HG03196 (cell line): Measurements from ENCODE around the gene MOSMO.
"Not testable (repeated sequence)": the region's sequence is repeated elsewhere in the genome, so short reads cannot be mapped to it uniquely, and the experiment has no call there.

Source experiments
- ATAC-seq: cut with Tn5 transposase; IDR thresholded peaks from one replicate; pipeline ENCODE4 v1.9.1; 2021; ENCODE audit not compliant: unreplicated experiment

The MOSMO gene

GRCh38 chr16:22002047-22002446, 5.9 kb upstream of the MOSMO start:
- ATAC-seq = not testable (repeated sequence)

DNA sequence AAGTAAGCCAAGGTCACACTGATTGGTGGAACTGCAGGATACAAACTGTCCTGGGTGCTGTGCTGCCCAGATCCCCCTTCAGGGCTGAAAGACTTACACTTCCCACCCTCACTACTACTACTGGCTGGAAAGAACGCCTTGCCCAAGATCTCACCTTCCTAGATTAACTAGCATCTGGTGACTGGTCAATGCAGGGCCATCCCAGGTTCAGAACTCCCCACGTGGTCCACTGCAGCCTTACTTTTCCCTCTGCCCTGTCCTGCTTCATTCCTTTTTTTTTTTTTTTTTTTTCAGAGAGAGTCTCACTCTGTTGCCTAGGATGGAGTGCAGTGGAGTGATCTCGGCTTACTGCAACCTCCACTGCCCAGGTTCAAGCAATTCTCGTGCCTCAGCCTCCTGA, 4.7 kb upstream of the MOSMO start:
- ATAC-seq = no peak

DNA sequence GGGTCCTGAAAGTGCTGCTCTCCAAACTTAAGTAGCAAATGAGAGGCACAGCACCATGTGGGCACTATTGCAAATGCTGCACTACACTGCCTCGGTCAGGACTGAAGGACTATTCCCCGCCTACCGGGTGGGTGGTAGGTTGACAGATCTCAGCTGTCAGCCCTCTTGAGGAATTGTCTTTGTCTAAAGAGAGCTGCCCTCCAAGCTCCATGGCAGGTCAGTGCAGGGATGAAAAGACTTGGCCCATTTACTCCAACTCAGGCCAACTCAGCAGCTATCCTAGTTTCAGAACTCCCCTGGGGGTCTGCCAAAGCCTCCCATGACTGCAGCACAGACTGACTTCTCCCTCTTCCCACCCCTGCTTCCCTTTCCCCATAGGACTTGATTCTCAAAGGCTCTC, 3.6 kb upstream of the MOSMO start:
- no peak for ATAC-seq

- ATAC-seq = no peak
These were observed 2.2 kb upstream of the MOSMO start for GRCh38 chr16:22005746-22006145.

DNA sequence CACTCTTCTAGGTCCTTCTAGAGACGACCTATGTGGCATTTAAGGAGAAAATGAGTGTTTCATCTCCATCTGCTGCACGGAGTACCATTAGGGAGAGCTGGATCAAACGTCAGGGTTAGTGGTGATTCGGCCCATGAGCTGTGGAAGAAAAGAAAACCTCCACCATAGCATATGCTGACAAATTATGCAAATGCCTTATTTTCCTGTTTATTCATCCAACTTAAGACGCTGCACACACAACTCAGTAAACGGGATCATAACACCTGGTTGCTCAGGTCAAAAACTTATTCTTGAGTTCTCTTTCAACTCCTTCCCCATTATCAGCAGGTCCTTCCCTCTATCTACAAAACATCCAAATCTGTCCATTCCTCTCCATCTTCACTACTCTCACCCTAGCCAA, 1.3 kb upstream of the MOSMO start:
- no peak for ATAC-seq

- ATAC-seq = no peak
These were observed 777 bp upstream of the MOSMO start for GRCh38 chr16:22007159-22007508.

DNA sequence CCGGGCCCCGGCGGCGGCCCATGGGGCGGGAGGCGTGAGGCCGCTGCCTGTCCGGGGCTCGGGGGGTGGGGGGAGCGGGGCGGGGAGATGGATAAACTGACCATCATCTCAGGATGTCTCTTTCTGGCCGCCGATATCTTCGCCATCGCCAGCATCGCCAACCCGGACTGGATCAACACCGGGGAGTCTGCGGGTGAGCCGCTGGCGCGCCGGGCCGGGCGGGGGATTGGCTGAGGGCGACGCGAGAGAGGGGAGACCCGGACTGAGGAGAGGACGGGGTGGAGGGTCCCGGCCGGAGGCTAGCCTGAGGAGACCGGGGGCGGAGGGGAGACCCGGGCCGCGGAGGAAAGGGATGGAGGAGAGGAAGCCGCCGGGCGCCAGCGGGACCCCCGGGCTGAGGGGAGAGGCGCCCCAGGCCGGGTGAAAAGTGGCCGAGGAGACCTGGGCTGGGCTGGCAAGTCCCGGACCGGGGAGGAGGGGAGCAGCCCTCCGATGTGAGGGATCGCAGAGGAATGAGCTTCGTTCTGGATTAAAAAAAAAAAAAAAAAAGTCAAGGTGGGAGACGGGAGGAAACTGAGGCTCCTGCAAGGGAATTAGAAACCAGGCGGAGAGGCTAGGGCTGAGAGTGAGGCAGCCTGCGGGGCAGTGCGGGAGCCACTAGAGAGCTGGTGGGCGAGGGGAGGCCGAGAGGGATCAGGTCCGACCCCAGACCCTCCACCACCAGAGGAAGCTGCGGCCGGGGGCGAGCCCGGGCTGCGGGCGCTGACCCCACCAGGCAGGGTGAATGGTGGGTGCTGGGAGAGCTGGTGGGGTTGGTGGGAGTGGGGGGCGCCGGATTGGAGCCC, 526 bp downstream of the MOSMO start:
- peak; percentile 14 for ATAC-seq

- no peak for ATAC-seq
These were observed 3.0 kb downstream of the MOSMO start for GRCh38 chr16:22010902-22011301.

- ATAC-seq = no peak
These were observed 4.3 kb downstream of the MOSMO start for GRCh38 chr16:22012241-22012640.

DNA sequence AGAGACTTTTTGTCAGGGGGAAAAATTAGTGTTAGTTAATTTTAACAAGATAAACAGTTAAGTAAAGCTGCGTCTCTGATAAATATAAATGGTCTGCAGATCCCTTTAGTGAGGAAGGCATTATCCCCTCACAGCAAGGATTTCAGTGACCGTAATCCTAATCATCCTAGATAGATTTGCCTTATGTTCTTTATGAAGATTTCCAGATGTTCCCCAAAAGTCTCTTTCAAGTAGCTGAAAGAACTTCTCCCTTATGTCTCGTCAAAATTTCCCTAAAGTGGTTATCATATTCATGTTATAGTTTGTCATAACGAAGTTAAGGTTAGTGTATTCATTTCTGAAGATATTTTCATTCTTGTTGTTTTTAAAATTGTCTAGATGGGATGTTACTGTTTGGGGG, 5.6 kb downstream of the MOSMO start:
- no peak for ATAC-seq

GRCh38 chr16:22014271-22014873, 6.5 kb downstream of the MOSMO start:
- ATAC-seq = no peak

DNA sequence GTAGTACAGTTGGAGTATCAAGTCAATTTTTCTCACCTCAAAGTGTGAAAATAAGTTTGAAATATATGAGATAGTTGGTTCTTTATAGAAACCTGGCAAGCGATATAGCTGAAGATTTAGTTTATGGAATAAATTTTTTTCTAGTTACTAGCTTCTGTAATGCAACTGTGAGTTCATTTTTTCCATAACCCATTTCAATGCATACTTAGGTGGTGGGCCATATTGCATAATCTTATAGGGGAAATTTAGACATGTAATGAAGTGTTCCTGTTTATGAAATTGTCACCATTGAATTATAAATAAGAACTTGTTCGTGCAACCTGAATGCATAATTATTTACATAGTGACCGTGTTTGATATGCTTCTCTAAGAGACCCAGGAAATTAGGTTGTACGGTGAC, 9.0 kb downstream of the MOSMO start:
- no peak for ATAC-seq

GRCh38 chr16:22018559-22018958, 10.6 kb downstream of the MOSMO start:
- no peak for ATAC-seq

DNA sequence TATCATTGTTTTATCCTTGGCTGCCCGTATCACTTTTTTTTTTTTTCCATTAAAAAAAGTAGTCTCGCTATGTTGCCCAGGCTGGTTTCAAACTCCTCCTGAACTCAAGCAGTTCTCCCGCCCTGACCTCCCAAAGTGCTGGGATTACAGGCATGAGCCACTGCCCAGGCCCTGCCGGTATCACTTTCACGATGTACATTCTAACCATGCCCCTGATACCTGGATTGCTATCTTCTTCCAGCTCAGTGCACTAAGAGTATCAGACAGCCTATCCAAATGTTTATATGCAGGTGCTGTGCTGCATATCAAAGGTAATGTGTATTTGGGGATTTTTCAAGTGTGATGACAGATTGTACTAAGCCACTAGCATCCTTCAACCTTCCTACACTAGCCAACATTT, 14.2 kb downstream of the MOSMO start:
- no peak for ATAC-seq

- ATAC-seq = no peak
These were observed 15.6 kb downstream of the MOSMO start for GRCh38 chr16:22023505-22023904.

DNA sequence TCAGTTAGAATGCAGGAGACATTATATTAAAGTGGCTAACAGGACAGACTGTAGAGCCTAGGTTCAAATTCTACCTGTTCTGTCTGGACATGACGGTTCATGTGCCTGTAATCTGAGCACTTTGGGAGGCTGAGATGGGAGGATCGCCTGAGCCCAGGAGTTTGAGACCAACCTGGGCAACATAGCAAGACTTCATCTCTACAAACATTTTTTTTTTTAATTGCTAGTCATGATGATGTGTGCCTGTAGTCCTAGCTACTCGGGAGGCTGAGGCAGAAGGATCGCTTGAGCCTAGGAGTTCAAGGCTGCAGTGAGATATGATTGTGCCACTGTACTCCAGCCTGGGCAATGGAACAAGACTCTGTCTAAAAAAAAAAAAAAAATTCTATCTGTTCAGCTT, 16.9 kb downstream of the MOSMO start:
- ATAC-seq = not testable (repeated sequence)

- ATAC-seq = no peak
These were observed 19.7 kb downstream of the MOSMO start for GRCh38 chr16:22027633-22028032.

- ATAC-seq = no peak
These were observed 21.7 kb downstream of the MOSMO start for GRCh38 chr16:22029632-22030031.

- no peak for ATAC-seq
These were observed 22.3 kb downstream of the MOSMO start for GRCh38 chr16:22030087-22030812.

DNA sequence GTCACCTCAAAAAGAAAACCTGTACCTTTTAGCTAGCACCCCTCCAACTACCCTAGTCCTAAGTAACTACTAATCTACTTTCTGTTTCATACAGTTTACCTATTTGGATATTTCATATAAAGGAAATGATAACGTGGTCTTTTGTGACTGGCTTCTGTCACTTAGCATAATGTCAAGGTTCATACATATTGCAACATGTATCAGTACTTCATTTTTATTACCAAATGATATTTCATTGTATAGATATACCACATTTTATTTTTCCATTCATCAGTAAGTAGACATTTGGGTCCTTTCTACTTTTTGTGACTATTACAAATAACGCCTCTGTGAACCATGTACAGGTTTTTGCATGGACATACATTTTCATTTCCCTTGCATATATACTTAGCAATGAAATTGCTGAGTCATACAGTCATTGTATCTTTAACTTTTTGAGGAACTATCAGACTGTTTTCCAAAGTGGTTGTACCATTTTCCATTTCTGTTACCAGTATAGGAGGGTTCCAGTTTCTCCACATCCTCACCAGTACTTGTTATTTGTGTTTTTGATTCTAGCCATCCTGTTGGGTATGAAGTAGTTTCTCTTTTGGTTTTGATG, 23.7 kb downstream of the MOSMO start:
- no peak for ATAC-seq

GRCh38 chr16:22034503-22034902, 26.6 kb downstream of the MOSMO start:
- ATAC-seq = no peak

GRCh38 chr16:22035153-22035552, 27.2 kb downstream of the MOSMO start:
- no peak for ATAC-seq
